BLaER1 (cell line): ENCODE data around the gene SYNE2.
A peak's percentile ranks its signal among the peaks of the same experiment; 100 is the strongest.

Experiments
- H3K27ac ChIP-seq: shearing (Covaris generic); formaldehyde crosslinking; 2 replicates; pipeline ENCODE4 v1.8.1; 2022
- H3K27me3 ChIP-seq: shearing (Covaris generic); formaldehyde crosslinking; 2 replicates; pipeline ENCODE4 v1.8.1; 2022
- H3K36me3 ChIP-seq: shearing (Covaris generic); formaldehyde crosslinking; 2 replicates; pipeline ENCODE4 v1.8.1; 2022
- H3K4me1 ChIP-seq: shearing (Covaris generic); formaldehyde crosslinking; 2 replicates; pipeline ENCODE4 v1.8.1; 2022
- H3K4me2 ChIP-seq: shearing (Covaris generic); formaldehyde crosslinking; 2 replicates; pipeline ENCODE4 v1.8.1; 2022
- H3K4me3 ChIP-seq: shearing (Covaris generic); formaldehyde crosslinking; 2 replicates; pipeline ENCODE4 v1.8.1; 2022
- H3K9ac ChIP-seq: shearing (Covaris generic); formaldehyde crosslinking; 2 replicates; pipeline ENCODE4 v1.8.1; 2022
- H3K9me3 ChIP-seq: shearing (Covaris generic); formaldehyde crosslinking; 2 replicates; pipeline ENCODE4 v1.8.1; 2022
- H4K20me1 ChIP-seq: shearing (Covaris generic); formaldehyde crosslinking; 2 replicates; pipeline ENCODE4 v1.8.1; 2022
- Cebpa-rat ChIP-seq: shearing (Covaris generic); IDR thresholded peaks from 2 replicates; pipeline ENCODE4 v1.8.1; 2022

Gene SYNE2

DNA sequence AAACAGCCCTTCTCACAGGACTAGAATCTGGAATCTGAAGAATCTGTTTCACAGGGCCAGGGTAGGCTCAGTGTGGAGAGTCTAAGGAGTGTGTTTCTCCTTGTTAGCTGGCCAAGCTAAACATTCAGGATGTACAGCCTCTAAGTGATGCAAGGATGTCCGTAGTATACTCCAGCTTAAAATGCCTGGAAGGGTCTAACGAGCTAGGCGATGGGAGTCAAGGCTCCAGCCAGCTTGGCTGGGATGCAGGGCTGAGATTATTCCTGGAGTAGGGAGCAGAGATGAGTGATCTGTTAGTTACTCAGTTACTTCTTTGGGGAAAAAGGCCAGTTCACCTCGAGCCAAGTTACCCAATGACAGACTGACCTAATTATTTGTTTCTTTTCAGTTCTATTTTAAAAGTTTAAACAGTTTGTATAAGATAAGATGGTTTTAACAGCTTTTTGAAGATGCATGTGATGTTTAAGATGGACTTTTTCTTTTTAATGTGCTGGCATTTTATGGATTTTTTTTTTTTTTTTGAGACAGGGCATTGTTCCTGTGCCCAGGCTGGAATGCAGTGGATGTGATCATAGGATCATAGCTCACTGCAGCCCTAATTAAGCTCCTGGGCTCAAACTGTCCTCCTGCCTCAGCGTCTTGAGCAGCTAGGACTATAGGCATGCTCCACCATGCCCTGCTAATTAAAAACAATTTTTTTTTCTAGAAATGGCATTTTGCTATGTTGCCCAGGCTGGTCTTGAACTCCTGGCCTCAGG, 41.1 kb downstream of the SYNE2 start:
- no peak for TF ChIP-seq Cebpa-rat
- Histone ChIP-seq H3K36me3 (no peaks in the 10 kb centered on the region), H3K27me3 (no peaks in the 10 kb centered on the region), H3K4me2 (no peak overlapping the region), H3K27ac (no peak overlapping the region), H3K9me3 (no peaks in the 10 kb centered on the region), H3K4me3 (no peak overlapping the region), H4K20me1 (no peaks in the 10 kb centered on the region), H3K9ac (no peak overlapping the region), H3K4me1 (peaks cover 10% of the 10 kb centered on the region)

GRCh38 chr14:63895510-63895909, 42.7 kb downstream of the SYNE2 start:
- Histone ChIP-seq H3K27ac (no peak overlapping the region), H4K20me1 (no peaks in the 10 kb centered on the region), H3K27me3 (no peaks in the 10 kb centered on the region), H3K9me3 (no peaks in the 10 kb centered on the region), H3K4me3 (no peak overlapping the region), H3K36me3 (no peaks in the 10 kb centered on the region), H3K9ac (no peak overlapping the region), H3K4me1 (peaks cover 12% of the 10 kb centered on the region), H3K4me2 (no peak overlapping the region)
- TF ChIP-seq Cebpa-rat = no peak

- H4K20me1 ChIP-seq = no peaks in the 10 kb centered on the region
- no peaks in the 10 kb centered on the region for H3K9me3 ChIP-seq
- no peak overlapping the region for H3K27ac ChIP-seq
- H3K9ac ChIP-seq = no peak overlapping the region
- H3K4me2 ChIP-seq = no peak overlapping the region
- TF ChIP-seq Cebpa-rat = no peak
- H3K4me3 ChIP-seq = no peak overlapping the region
- H3K36me3 ChIP-seq = no peaks in the 10 kb centered on the region
- H3K27me3 ChIP-seq = no peaks in the 10 kb centered on the region
- H3K4me1 ChIP-seq = peaks cover 15% of the 10 kb centered on the region
Measured at GRCh38 chr14:63896278-63896720, 43.5 kb downstream of the SYNE2 start.

DNA sequence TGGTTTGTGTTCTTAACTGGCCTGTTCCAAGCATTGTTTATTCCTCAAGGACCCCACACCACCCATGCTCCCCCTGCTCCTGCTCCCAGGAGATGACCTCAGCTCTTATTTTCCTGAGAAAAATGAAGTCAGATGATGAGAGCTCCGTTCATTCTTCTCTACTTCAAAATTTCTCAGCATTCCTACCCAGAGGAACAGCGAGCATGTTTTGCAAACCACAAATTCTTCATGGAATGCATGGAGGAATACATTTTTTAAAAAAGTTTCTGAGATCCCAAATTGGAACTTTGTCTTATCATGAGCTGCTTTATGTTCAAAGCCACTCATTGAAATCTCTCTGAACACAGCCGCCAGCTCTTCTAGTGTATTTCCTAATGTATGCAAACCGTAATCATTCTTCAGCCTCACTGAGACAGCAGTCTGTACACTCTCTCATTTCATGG, 44.9 kb downstream of the SYNE2 start:
- Histone ChIP-seq H3K27ac (no peak overlapping the region), H3K27me3 (no peaks in the 10 kb centered on the region), H3K4me1 (peaks cover 15% of the 10 kb centered on the region), H3K36me3 (no peaks in the 10 kb centered on the region), H4K20me1 (no peaks in the 10 kb centered on the region), H3K9me3 (0 out of 2 replicates have a peak, but pooled peaks cover 4% of the 10 kb centered on the region), H3K4me3 (no peak overlapping the region), H3K4me2 (no peak overlapping the region), H3K9ac (no peak overlapping the region)
- no peak for TF ChIP-seq Cebpa-rat

DNA sequence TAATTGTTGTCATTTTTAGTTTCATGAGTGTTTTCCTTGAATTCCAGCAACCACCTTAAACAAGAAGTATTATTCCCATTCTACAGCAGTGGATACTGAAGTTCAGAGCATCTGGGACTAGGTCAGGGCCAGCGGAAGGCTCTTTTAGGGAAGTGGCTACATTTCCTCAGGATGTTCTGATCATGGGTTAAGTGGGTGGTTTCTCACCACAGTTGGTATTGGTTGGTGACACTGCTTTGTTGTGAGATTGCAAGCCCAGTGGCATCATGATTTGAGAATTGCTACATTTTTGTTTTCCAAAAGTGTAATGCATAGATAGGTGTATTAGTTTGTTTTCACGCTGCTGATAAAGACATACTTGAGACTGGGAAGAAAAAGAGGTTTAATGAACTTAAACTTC, 47.1 kb downstream of the SYNE2 start:
- no peak for TF ChIP-seq Cebpa-rat
- Histone ChIP-seq H3K4me2 (peak overlapping the region; percentile 46), H3K27me3 (no peaks in the 10 kb centered on the region), H3K4me1 (peaks cover 15% of the 10 kb centered on the region), H3K27ac (no peak overlapping the region), H3K9ac (no peak overlapping the region), H3K4me3 (no peak overlapping the region), H3K36me3 (no peaks in the 10 kb centered on the region), H4K20me1 (no peaks in the 10 kb centered on the region), H3K9me3 (peaks cover 12% of the 10 kb centered on the region; the same call in 1 of the 2 replicates)

- H3K27me3 ChIP-seq = no peaks in the 10 kb centered on the region
- H3K36me3 ChIP-seq = no peaks in the 10 kb centered on the region
- H4K20me1 ChIP-seq = no peaks in the 10 kb centered on the region
- H3K9me3 ChIP-seq = peaks cover 18% of the 10 kb centered on the region; the same call in 1 of the 2 replicates
- no peak overlapping the region for H3K9ac ChIP-seq
- no peak overlapping the region for H3K27ac ChIP-seq
- no peak overlapping the region for H3K4me2 ChIP-seq
- peaks cover 15% of the 10 kb centered on the region for H3K4me1 ChIP-seq
- H3K4me3 ChIP-seq = no peak overlapping the region
- no peak for TF ChIP-seq Cebpa-rat
Measured at GRCh38 chr14:63901434-63902085, 48.8 kb downstream of the SYNE2 start.

GRCh38 chr14:63902375-63902976, 49.7 kb downstream of the SYNE2 start:
- no peak overlapping the region for H3K4me2 ChIP-seq
- no peaks in the 10 kb centered on the region for H4K20me1 ChIP-seq
- no peak for TF ChIP-seq Cebpa-rat
- peaks cover 15% of the 10 kb centered on the region for H3K4me1 ChIP-seq
- H3K27ac ChIP-seq = no peak overlapping the region
- no peaks in the 10 kb centered on the region for H3K36me3 ChIP-seq
- no peak overlapping the region for H3K4me3 ChIP-seq
- H3K9ac ChIP-seq = no peak overlapping the region
- H3K9me3 ChIP-seq = peaks cover 18% of the 10 kb centered on the region; the same call in 1 of the 2 replicates
- H3K27me3 ChIP-seq = no peaks in the 10 kb centered on the region

DNA sequence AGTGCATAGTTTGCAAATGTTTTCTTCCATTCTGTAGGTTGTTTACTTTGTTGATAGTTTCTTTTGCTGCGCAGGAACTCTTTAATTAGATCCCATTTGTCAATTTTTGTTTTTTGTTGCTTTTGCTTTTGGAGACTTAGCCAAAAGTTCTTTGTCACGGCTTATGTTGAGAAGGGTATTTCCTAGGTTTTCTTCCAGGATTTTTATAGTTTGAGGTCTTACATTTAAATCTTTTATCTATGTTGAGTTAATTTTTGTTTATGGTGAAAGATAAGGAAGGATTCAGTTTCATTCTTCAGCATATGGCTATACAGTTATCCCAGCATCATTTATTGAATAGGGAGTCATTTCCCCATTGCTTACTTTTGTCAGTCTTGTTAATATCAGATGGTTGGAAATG, 51.9 kb downstream of the SYNE2 start:
- peaks cover 18% of the 10 kb centered on the region; the same call in 1 of the 2 replicates for H3K9me3 ChIP-seq
- no peaks in the 10 kb centered on the region for H3K36me3 ChIP-seq
- peaks cover 12% of the 10 kb centered on the region for H3K4me1 ChIP-seq
- no peaks in the 10 kb centered on the region for H3K27me3 ChIP-seq
- H3K9ac ChIP-seq = no peak overlapping the region
- H3K4me2 ChIP-seq = no peak overlapping the region
- H4K20me1 ChIP-seq = no peaks in the 10 kb centered on the region
- TF ChIP-seq Cebpa-rat = no peak
- no peak overlapping the region for H3K27ac ChIP-seq
- H3K4me3 ChIP-seq = no peak overlapping the region

- Histone ChIP-seq H3K27ac (no peak overlapping the region), H3K4me1 (peaks cover 5% of the 10 kb centered on the region), H3K27me3 (no peaks in the 10 kb centered on the region), H3K4me3 (no peak overlapping the region), H3K4me2 (no peak overlapping the region), H3K36me3 (no peaks in the 10 kb centered on the region), H3K9ac (no peak overlapping the region), H4K20me1 (no peaks in the 10 kb centered on the region), H3K9me3 (peaks cover 18% of the 10 kb centered on the region; the same call in 1 of the 2 replicates)
- no peak for TF ChIP-seq Cebpa-rat
Measured at GRCh38 chr14:63905370-63905769, 52.6 kb downstream of the SYNE2 start.
